PC-9 (cell line): ENCODE measurements around the gene OGDHL. TPM values are rescaled to one million over a fixed set of nuclear protein-coding genes. Genes with fewer than 3 reads are reported as not detected.

ENCODE experiments used
- BruUV-seq: library from RNA; stranded (reverse); fragments of 400-500 nt; replicated peaks from 2 replicates; lab custom pipeline; 2021; lab: Mats Ljungman, UMichigan
- CTCF ChIA-PET: fragments of 300-600 bp; sonication (Branson Sonifier 250); formaldehyde crosslinking; loops from one replicate; lab custom pipeline; 2022; ENCODE audit warnings: antibody characterized with exemption; lab: Charles Lee
- POLR2A ChIA-PET: fragments of 300-600 bp; sonication (Branson Sonifier 250); formaldehyde crosslinking; loops from one replicate; lab custom pipeline; 2022; ENCODE audit warnings: antibody characterized with exemption; ENCODE audit not compliant: unreplicated experiment; lab: Charles Lee
- DNase-seq, 2 experiments: peaks; one replicate each; pipeline versions ENCODE4 v3.0.0 to v3.0.0-alpha.2; 2015 to 2022; ENCODE audit warnings: mixed read lengths in 1 of 2
- H2AFZ ChIP-seq: fragments of 200-600 bp; sonication (generic); 2 replicates; pipeline ENCODE4 v1.8.1; 2017; ENCODE audit warnings: antibody characterized with exemption
- H3F3A ChIP-seq: fragments of 200-600 bp; sonication (generic); 2 replicates; pipeline ENCODE4 v1.8.1; 2017; ENCODE audit warnings: antibody characterized with exemption, mild to moderate bottlenecking, low read depth; ENCODE audit not compliant: insufficient read depth
- H3K27ac ChIP-seq: fragments of 200-600 bp; sonication (generic); 2 replicates; pipeline ENCODE4 v1.6.1; 2016; ENCODE audit warnings: mixed run types
- H3K27me3 ChIP-seq: fragments of 200-600 bp; sonication (generic); 2 replicates; pipeline ENCODE4 v1.6.1; 2016; ENCODE audit warnings: low read depth, mixed run types; ENCODE audit not compliant: insufficient read depth
- H3K36me3 ChIP-seq: fragments of 200-600 bp; sonication (generic); 2 replicates; pipeline ENCODE4 v1.6.1; 2016; ENCODE audit warnings: low read depth, mixed run types
- H3K4me1 ChIP-seq: fragments of 200-600 bp; sonication (generic); replicated peaks from 2 replicates; pipeline ENCODE4 v1.6.1; 2016; ENCODE audit warnings: mixed run types; ENCODE audit not compliant: insufficient read depth
- H3K4me2 ChIP-seq: fragments of 200-600 bp; sonication (generic); 2 replicates; pipeline ENCODE4 v1.6.1; 2017; ENCODE audit warnings: mixed run types
- H3K4me3 ChIP-seq: fragments of 200-600 bp; sonication (generic); 2 replicates; pipeline ENCODE4 v1.6.1; 2016; ENCODE audit warnings: mixed run types
- H3K79me2 ChIP-seq: fragments of 200-600 bp; sonication (generic); 2 replicates; pipeline ENCODE4 v1.6.1; 2017; ENCODE audit warnings: low read depth, mixed run types
- H3K9me2 ChIP-seq: fragments of 200-600 bp; sonication (generic); 2 replicates; pipeline ENCODE4 v1.8.1; 2017; ENCODE audit warnings: mild to moderate bottlenecking; ENCODE audit not compliant: insufficient read depth
- H3K9me3 ChIP-seq: fragments of 200-600 bp; sonication (generic); 2 replicates; pipeline ENCODE4 v1.8.1; 2016; ENCODE audit warnings: low read depth; ENCODE audit not compliant: insufficient read depth
- H4K20me1 ChIP-seq: fragments of 200-600 bp; sonication (generic); 2 replicates; pipeline ENCODE4 v1.8.1; 2017; ENCODE audit not compliant: insufficient read depth
- EZH2 ChIP-seq: fragments of 200-600 bp; sonication (generic); IDR thresholded peaks from 2 replicates; pipeline ENCODE4 v1.8.0; 2017; ENCODE audit warnings: antibody characterized with exemption, low read depth
- intact Hi-C: fragments of 100-400 bp; cut with micrococcal nuclease; formaldehyde crosslinking; loops from one replicate; pipeline ENCODE4 v1.10.0; 2022; ENCODE audit not compliant: unreplicated experiment
- total RNA-seq: library from RNA; stranded (reverse); gene quantifications from 2 replicates; pipeline ENCODE4 v1.2.3, GENCODE V29; 2021
- TF ChIP-seq, protein P1 (sequence below): fragments of 200-600 bp; sonication (generic); conservative IDR thresholded peaks from 2 replicates; pipeline ENCODE4 v1.6.1; 2017; ENCODE audit warnings: mixed run types, antibody characterized with exemption, mild to moderate bottlenecking, moderate library complexity

OGDHL gene
- total RNA-seq, 1 experiment from 2014 or later, result not detected

DNA sequence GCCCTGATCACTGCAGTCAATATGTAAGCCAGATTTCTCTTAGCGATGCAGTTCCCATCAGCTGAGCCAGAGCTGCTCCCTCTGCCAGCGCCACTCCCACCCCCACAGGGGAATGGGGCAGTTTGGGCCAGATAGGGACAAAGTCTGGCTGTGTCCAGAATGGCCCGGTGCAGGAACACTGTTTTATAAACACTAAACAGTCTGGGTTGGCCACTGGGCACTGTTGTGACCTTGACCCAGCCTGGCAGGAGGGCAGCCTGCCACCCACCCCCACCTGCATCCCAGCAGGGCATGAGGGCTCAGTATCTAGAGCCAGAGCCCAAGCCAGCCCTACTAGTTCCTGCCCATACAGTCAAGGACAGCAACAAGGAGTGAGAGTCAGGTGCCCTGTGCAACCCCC is 1.3 kb downstream of the OGDHL start:
- Histone ChIP-seq H3K9me3 (no peaks in the 10 kb centered on the region), H3F3A (no peaks in the 10 kb centered on the region), H3K4me1 (no peaks in the 10 kb centered on the region), H3K27ac (no peak overlapping the region), H3K4me2 (no peak overlapping the region), H3K4me3 (no peak overlapping the region), H3K36me3 (no peaks in the 10 kb centered on the region), H2AFZ (no peak overlapping the region), H3K79me2 (no peaks in the 10 kb centered on the region), H3K27me3 (peaks cover 54% of the 10 kb centered on the region), H3K9me2 (no peaks in the 10 kb centered on the region), H4K20me1 (no peaks in the 10 kb centered on the region)
- intact Hi-C loops, result loop anchor here (10.0 kb wide), 1 partner anchor 156 kb away; no protein-coding TSS in a partner anchor
- POLR2A ChIA-PET, result no interaction called here
- no TSS peak for BruUV-seq
- no peak for TF ChIP-seq EZH2
- TF ChIP-seq, protein P1, sequence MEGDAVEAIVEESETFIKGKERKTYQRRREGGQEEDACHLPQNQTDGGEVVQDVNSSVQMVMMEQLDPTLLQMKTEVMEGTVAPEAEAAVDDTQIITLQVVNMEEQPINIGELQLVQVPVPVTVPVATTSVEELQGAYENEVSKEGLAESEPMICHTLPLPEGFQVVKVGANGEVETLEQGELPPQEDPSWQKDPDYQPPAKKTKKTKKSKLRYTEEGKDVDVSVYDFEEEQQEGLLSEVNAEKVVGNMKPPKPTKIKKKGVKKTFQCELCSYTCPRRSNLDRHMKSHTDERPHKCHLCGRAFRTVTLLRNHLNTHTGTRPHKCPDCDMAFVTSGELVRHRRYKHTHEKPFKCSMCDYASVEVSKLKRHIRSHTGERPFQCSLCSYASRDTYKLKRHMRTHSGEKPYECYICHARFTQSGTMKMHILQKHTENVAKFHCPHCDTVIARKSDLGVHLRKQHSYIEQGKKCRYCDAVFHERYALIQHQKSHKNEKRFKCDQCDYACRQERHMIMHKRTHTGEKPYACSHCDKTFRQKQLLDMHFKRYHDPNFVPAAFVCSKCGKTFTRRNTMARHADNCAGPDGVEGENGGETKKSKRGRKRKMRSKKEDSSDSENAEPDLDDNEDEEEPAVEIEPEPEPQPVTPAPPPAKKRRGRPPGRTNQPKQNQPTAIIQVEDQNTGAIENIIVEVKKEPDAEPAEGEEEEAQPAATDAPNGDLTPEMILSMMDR, result no peak
- CTCF ChIA-PET, result no interaction called here
- DNase-seq, result no peak

DNA sequence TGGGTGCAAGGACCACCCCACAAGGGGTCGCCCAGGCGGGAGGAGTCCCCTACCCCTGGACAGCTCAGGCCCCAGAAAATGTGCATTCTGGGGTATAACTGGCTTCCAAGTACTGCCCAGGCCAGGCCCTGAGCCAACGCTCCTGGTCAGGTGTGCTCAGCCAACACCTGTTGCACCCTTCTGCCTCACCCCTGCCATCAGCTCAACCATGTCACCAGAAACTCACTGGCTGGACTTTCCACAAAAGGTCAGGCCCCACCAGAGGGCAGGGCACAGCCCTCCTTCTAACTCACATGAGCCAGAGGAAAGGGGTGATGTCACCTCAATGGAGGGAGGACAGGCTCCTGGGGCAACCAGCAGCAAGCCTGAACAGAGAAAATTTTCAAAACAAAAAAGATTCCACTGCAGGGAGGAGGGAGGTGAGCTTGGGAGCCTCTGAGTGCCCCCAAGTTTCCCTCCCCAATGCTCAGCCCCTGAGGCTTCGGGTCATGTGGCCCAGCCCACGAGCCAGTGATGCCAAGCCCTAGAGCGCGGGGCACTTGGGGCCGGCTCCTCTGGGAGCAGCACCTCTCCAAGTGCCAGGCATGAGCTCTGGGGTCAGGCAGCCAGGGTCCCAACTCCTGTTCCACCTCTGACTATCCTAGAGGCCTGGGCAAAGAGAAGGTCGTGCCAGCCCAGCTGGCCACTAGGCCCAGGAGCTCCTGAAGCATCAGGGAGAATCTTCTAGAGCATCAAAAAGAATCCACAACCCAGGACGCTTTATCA is 2.2 kb downstream of the OGDHL start:
- CTCF ChIA-PET, result no interaction called here
- no TSS peak for BruUV-seq
- no peak overlapping the region for H3K4me2 ChIP-seq

DNA sequence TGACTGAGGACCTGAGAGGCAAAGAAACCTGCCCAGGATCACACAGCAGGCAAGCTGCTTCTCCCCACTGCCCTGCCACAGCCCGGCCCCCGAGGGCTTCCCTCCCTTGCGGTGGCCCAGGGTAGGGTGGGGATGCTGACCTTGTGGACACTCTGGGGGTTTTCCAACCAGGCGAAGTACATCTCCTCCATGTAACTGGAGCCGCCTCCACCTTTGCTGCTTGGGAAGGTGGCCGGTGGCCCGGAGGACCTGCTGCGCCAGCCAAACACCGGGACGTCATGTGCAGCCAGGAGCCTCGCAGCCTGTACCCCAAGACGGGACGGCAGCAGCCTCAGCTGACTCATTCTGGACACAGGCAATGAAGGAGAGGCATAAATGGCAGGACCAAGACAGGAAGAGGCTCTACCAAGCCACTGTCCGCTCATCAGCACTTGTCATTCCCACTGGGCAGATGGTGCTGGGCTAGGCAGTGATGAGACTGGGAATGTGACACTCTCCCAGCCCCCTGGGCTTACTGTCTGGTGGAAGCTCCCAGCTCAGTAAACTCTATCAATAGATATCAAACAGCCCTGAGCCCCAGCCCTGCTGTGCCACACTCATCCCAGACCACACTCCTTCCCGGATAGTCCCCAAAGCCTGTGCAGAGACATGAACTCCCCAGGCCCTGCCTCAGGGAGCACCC is 3.7 kb downstream of the OGDHL start:
- DNase-seq, result no peak
- Histone ChIP-seq H3K27me3 (peaks cover 71% of the 10 kb centered on the region), H3K36me3 (no peaks in the 10 kb centered on the region), H3K79me2 (no peaks in the 10 kb centered on the region), H3K9me2 (no peaks in the 10 kb centered on the region), H4K20me1 (no peaks in the 10 kb centered on the region), H2AFZ (no peak overlapping the region), H3K27ac (no peak overlapping the region), H3K9me3 (no peaks in the 10 kb centered on the region), H3F3A (no peaks in the 10 kb centered on the region), H3K4me2 (no peak overlapping the region), H3K4me3 (no peak overlapping the region), H3K4me1 (no peaks in the 10 kb centered on the region)
- TF ChIP-seq, protein P1, result no peak
- no peak for TF ChIP-seq EZH2
- POLR2A ChIA-PET, result no interaction called here
- no TSS peak for BruUV-seq
- CTCF ChIA-PET, result no interaction called here
- intact Hi-C loops, result no loop called here

More for the DNA sequence above, 2.2 kb downstream of the OGDHL start:
- Histone ChIP-seq H4K20me1 (no peaks in the 10 kb centered on the region), H3K9me2 (no peaks in the 10 kb centered on the region), H3K36me3 (no peaks in the 10 kb centered on the region), H2AFZ (no peak overlapping the region), H3K27me3 (peaks cover 62% of the 10 kb centered on the region), H3F3A (no peaks in the 10 kb centered on the region), H3K4me1 (no peaks in the 10 kb centered on the region), H3K9me3 (no peaks in the 10 kb centered on the region), H3K4me3 (no peak overlapping the region), H3K27ac (no peak overlapping the region), H3K79me2 (no peaks in the 10 kb centered on the region)
- POLR2A ChIA-PET, result no interaction called here
- DNase-seq, result no peak
- intact Hi-C loops, result loop anchor here (10.0 kb wide), 1 partner anchor 155 kb away; no protein-coding TSS in a partner anchor
- TF ChIP-seq, protein P1, result no peak
- TF ChIP-seq EZH2, result no peak
